ENCODE measurements around the gene CABP5. TPM values are rescaled to one million over a fixed set of nuclear protein-coding genes. Genes with fewer than 3 reads are reported as not detected.

The CABP5 gene
- total RNA-seq, 1 experiment from 2014 or later, result not detected

GRCh38 chr19:47994209-47994802, 49.6 kb downstream of the CABP5 start, which contains the start of gene ELSPBP1:
Gene ELSPBP1 (plus strand): TSS chr19:47994632. CDS start chr19:48008668, 14,036 bp downstream.
- POLR2A ChIA-PET (ENCODE audit: unreplicated experiment), result no interaction called here
- intact Hi-C loops (cut with micrococcal nuclease), result no loop called here

GRCh38 chr19:47992070-47992469, 51.8 kb downstream of the CABP5 start, which contains the start of gene BSPH1:
Gene BSPH1 (minus strand): TSS chr19:47992170. CDS start chr19:47992081, 89 bp downstream.
- H3K9ac ChIP-seq (ENCODE audit: low read length), result no peak within 1 kb of the TSS
- no TSS peak for BruUV-seq (replicated peaks)
- no peaks in the 10 kb centered on the region for H3F3A ChIP-seq (ENCODE audit: low read length, unreplicated experiment)
- H3K9me2 ChIP-seq (replicated peaks; ENCODE audit: low read length), result no peaks in the 10 kb centered on the region
- DNase-seq, result no peak
- H2AFZ ChIP-seq (ENCODE audit: low read length), result no peak within 1 kb of the TSS
- H3K9me3 ChIP-seq (ENCODE audit: low read length), result no peaks in the 10 kb centered on the region
- H3K4me1 ChIP-seq (ENCODE audit: insufficient read depth, low read length), result no peaks in the 10 kb centered on the region
- no peaks in the 10 kb centered on the region for H3K36me3 ChIP-seq (ENCODE audit: low read depth, low read length)
- ChIA-PET CTCF (no interaction called here), POLR2A (ENCODE audit: unreplicated experiment) (no interaction called here)
- H3K4me3 ChIP-seq (ENCODE audit: low read length), result no peak within 1 kb of the TSS
- H3K27me3 ChIP-seq (ENCODE audit: low read length), result peaks cover 9% of the 10 kb centered on the region; the same call in 1 of the 2 replicates
- H4K20me1 ChIP-seq (ENCODE audit: low read length), result no peaks in the 10 kb centered on the region
- H3K27ac ChIP-seq (ENCODE audit: low read length), result no peak within 1 kb of the TSS
- no peak for ATAC-seq
- TF ChIP-seq EZH2 (IDR thresholded peaks at IDR 0.05; ENCODE audit: low read length, unreplicated experiment), result no peak
- no peak for TF ChIP-seq EZH2phosphoT487 (IDR thresholded peaks at IDR 0.05; ENCODE audit: borderline replicate concordance, low read length)
- TF ChIP-seq CTCF (conservative IDR thresholded peaks at IDR 0.05; ENCODE audit: low read depth, low read length), result no peak
- H3K4me2 ChIP-seq (ENCODE audit: low read length), result no peak within 1 kb of the TSS
- no peaks in the 10 kb centered on the region for H3K79me2 ChIP-seq (ENCODE audit: low read length)
- intact Hi-C loops (cut with micrococcal nuclease), result no loop called here

More at GRCh38 chr19:47994209-47994802, 49.6 kb downstream of the CABP5 start, which contains the start of gene ELSPBP1:
- Histone ChIP-seq H3K4me3 (ENCODE audit: low read length) (no peak within 1 kb of the TSS), H3K27ac (ENCODE audit: low read length) (no peak within 1 kb of the TSS), H3K4me2 (ENCODE audit: low read length) (no peak within 1 kb of the TSS), H3K9me3 (ENCODE audit: low read length) (no peaks in the 10 kb centered on the region), H3K4me1 (ENCODE audit: insufficient read depth, low read length) (no peaks in the 10 kb centered on the region), H3K9ac (ENCODE audit: low read length) (no peak within 1 kb of the TSS), H3K9me2 (replicated peaks; ENCODE audit: low read length) (no peaks in the 10 kb centered on the region), H3K36me3 (ENCODE audit: low read depth, low read length) (no peaks in the 10 kb centered on the region), H3K27me3 (ENCODE audit: low read length) (peaks cover 9% of the 10 kb centered on the region; the same call in 1 of the 2 replicates), H3K79me2 (ENCODE audit: low read length) (no peaks in the 10 kb centered on the region), H4K20me1 (ENCODE audit: low read length) (no peaks in the 10 kb centered on the region), H3F3A (ENCODE audit: low read length, unreplicated experiment) (no peaks in the 10 kb centered on the region), H2AFZ (ENCODE audit: low read length) (no peak within 1 kb of the TSS)
- CTCF ChIA-PET, result interaction anchor here (0.6 kb wide), 1 partner anchor 200 kb away, joined by 4 read pairs; no protein-coding TSS in a partner anchor
- ATAC-seq (no peak), DNase-seq (no peak)
- TF ChIP-seq CTCF (conservative IDR thresholded peaks at IDR 0.05; ENCODE audit: low read depth, low read length), result no peak
- no peak for TF ChIP-seq EZH2 (IDR thresholded peaks at IDR 0.05; ENCODE audit: low read length, unreplicated experiment)
- TF ChIP-seq EZH2phosphoT487 (IDR thresholded peaks at IDR 0.05; ENCODE audit: borderline replicate concordance, low read length), result no peak
- no TSS peak for BruUV-seq (replicated peaks)

GRCh38 chr19:47991191-47991808, 52.6 kb downstream of the CABP5 start:
- ATAC-seq (no peak), DNase-seq (no peak)
- no peaks in the 10 kb centered on the region for H3K9me2 ChIP-seq (replicated peaks; ENCODE audit: low read length)
- H3K4me1 ChIP-seq (ENCODE audit: insufficient read depth, low read length), result no peaks in the 10 kb centered on the region
- POLR2A ChIA-PET (ENCODE audit: unreplicated experiment), result no interaction called here
- H3K9ac ChIP-seq (ENCODE audit: low read length), result no peak overlapping the region
- H4K20me1 ChIP-seq (ENCODE audit: low read length), result no peaks in the 10 kb centered on the region
- no peak overlapping the region for H3K4me2 ChIP-seq (ENCODE audit: low read length)
- BruUV-seq (replicated peaks), result no TSS peak
- no peaks in the 10 kb centered on the region for H3K36me3 ChIP-seq (ENCODE audit: low read depth, low read length)
- CTCF ChIA-PET, result no interaction called here
- H3K27ac ChIP-seq (ENCODE audit: low read length), result no peak overlapping the region
- intact Hi-C loops (cut with micrococcal nuclease), result no loop called here
- H3F3A ChIP-seq (ENCODE audit: low read length, unreplicated experiment), result no peaks in the 10 kb centered on the region
- TF ChIP-seq EZH2 (IDR thresholded peaks at IDR 0.05; ENCODE audit: low read length, unreplicated experiment) (no peak), EZH2phosphoT487 (IDR thresholded peaks at IDR 0.05; ENCODE audit: borderline replicate concordance, low read length) (no peak), CTCF (conservative IDR thresholded peaks at IDR 0.05; ENCODE audit: low read depth, low read length) (no peak)
- H3K4me3 ChIP-seq (ENCODE audit: low read length), result no peak overlapping the region
- H3K27me3 ChIP-seq (ENCODE audit: low read length), result peaks cover 9% of the 10 kb centered on the region; the same call in 1 of the 2 replicates
- H2AFZ ChIP-seq (ENCODE audit: low read length), result no peak overlapping the region
- H3K9me3 ChIP-seq (ENCODE audit: low read length), result no peaks in the 10 kb centered on the region
- no peaks in the 10 kb centered on the region for H3K79me2 ChIP-seq (ENCODE audit: low read length)
